Fibroblast of skin of back (primary cell): ENCODE measurements around the gene AKR7A2.
"Not testable (repeated sequence)": the region's sequence is repeated elsewhere in the genome, so short reads cannot be mapped to it uniquely, and the experiment has no call there.

Experiments used
- DNase-seq: peaks from one replicate; pipeline ENCODE4 v3.0.0-alpha.2; 2013

The AKR7A2 gene

GRCh38 chr1:19304081-19304480 is 7.9 kb downstream of the AKR7A2 start:
- DNase-seq, result not testable (repeated sequence)

- DNase-seq, result no peak
Observed at GRCh38 chr1:19300211-19300610, 11.7 kb downstream of the AKR7A2 start.

- no peak for DNase-seq
Observed at GRCh38 chr1:19294638-19295037, 17.3 kb downstream of the AKR7A2 start.

GRCh38 chr1:19289244-19289643 is 22.7 kb downstream of the AKR7A2 start:
- DNase-seq, result no peak

- DNase-seq, result peak; percentile 30
Observed at GRCh38 chr1:19288324-19289241, 23.4 kb downstream of the AKR7A2 start, which contains the start of gene AKR7A3. Gene AKR7A3 (minus strand): TSS chr1:19288770. CDS start chr1:19288709, 61 bp downstream.

GRCh38 chr1:19287436-19288185 is 24.3 kb downstream of the AKR7A2 start:
- DNase-seq, result no peak

- DNase-seq, result not testable (repeated sequence)
Observed at GRCh38 chr1:19285807-19286206, 26.1 kb downstream of the AKR7A2 start.

- DNase-seq, result not testable (repeated sequence)
Observed at GRCh38 chr1:19285366-19285765, 26.6 kb downstream of the AKR7A2 start.

- no peak for DNase-seq
Observed at GRCh38 chr1:19284881-19285280, 27.1 kb downstream of the AKR7A2 start.

GRCh38 chr1:19283891-19284290 is 28.1 kb downstream of the AKR7A2 start:
- no peak for DNase-seq

- DNase-seq, result no peak
Observed at GRCh38 chr1:19274636-19275035, 37.3 kb downstream of the AKR7A2 start.

GRCh38 chr1:19273844-19274531 is 38.0 kb downstream of the AKR7A2 start:
- DNase-seq, result not testable (repeated sequence)

- DNase-seq, result no peak
Observed at GRCh38 chr1:19273106-19273843, 38.7 kb downstream of the AKR7A2 start.

GRCh38 chr1:19272064-19272463 is 39.9 kb downstream of the AKR7A2 start:
- no peak for DNase-seq

GRCh38 chr1:19270343-19270730 is 41.6 kb downstream of the AKR7A2 start:
- DNase-seq, result not testable (repeated sequence)

- not testable (repeated sequence) for DNase-seq
Observed at GRCh38 chr1:19269427-19270342, 42.3 kb downstream of the AKR7A2 start.

- no peak for DNase-seq
Observed at GRCh38 chr1:19268445-19268844, 43.5 kb downstream of the AKR7A2 start.

GRCh38 chr1:19262744-19263143 is 49.2 kb downstream of the AKR7A2 start:
- DNase-seq, result no peak

GRCh38 chr1:19262047-19262446 is 49.9 kb downstream of the AKR7A2 start:
- DNase-seq, result no peak

GRCh38 chr1:19260211-19261138 is 51.5 kb downstream of the AKR7A2 start:
- peak; percentile 68 for DNase-seq
